ENCODE measurements around the gene DNAJC8.

- TF ChIP-seq MXI1 (IDR thresholded peaks at IDR 0.05; ENCODE audit: low read depth, low read length) (no peak), FOXM1 (IDR thresholded peaks at IDR 0.05; ENCODE audit: low read depth) (no peak), EP300 (IDR thresholded peaks at IDR 0.05; ENCODE audit: borderline replicate concordance in 1 of 2, low read depth in 1 of 2, low read length in 1 of 2) (no peak), RAD21 (IDR thresholded peaks at IDR 0.05; ENCODE audit: low read length) (no peak), CTCF (IDR thresholded peaks at IDR 0.05) (no peak), GABPA (IDR thresholded peaks at IDR 0.05; ENCODE audit: low read depth) (no peak), PBX3 (IDR thresholded peaks at IDR 0.05) (no peak), USF2 (IDR thresholded peaks at IDR 0.05; ENCODE audit: borderline replicate concordance, low read depth, low read length) (no peak), REST (IDR thresholded peaks at IDR 0.05; ENCODE audit: low read depth, low read length) (no peak), RFX5 (IDR thresholded peaks at IDR 0.05; ENCODE audit: low read length) (no peak)
Observed at GRCh38 chr1:28175955-28176485, 56.8 kb downstream of the DNAJC8 start.
